ENCODE measurements around the gene LRIG2.

- TF ChIP-seq, protein P1, sequence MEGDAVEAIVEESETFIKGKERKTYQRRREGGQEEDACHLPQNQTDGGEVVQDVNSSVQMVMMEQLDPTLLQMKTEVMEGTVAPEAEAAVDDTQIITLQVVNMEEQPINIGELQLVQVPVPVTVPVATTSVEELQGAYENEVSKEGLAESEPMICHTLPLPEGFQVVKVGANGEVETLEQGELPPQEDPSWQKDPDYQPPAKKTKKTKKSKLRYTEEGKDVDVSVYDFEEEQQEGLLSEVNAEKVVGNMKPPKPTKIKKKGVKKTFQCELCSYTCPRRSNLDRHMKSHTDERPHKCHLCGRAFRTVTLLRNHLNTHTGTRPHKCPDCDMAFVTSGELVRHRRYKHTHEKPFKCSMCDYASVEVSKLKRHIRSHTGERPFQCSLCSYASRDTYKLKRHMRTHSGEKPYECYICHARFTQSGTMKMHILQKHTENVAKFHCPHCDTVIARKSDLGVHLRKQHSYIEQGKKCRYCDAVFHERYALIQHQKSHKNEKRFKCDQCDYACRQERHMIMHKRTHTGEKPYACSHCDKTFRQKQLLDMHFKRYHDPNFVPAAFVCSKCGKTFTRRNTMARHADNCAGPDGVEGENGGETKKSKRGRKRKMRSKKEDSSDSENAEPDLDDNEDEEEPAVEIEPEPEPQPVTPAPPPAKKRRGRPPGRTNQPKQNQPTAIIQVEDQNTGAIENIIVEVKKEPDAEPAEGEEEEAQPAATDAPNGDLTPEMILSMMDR (IDR thresholded peaks at IDR 0.05), result no peak
- no peak for TF ChIP-seq ZFX (IDR thresholded peaks at IDR 0.05; ENCODE audit: borderline replicate concordance)
These were observed 37.0 kb downstream of the LRIG2 start for GRCh38 chr1:113109908-113110554.
